ENCODE measurements around the gene KIN.

GRCh38 chr10:7702288-7702812, 85.4 kb downstream of the KIN start:
- no peak for TF ChIP-seq CTCF (IDR thresholded peaks at IDR 0.05)
- no peak for TF ChIP-seq PBX3 (IDR thresholded peaks at IDR 0.05)
- TF ChIP-seq NRF1 (IDR thresholded peaks at IDR 0.05; ENCODE audit: low read depth, low read length) = no peak
- no peak for TF ChIP-seq EP300 (IDR thresholded peaks at IDR 0.05; ENCODE audit: borderline replicate concordance in 1 of 2, low read depth in 1 of 2, low read length in 1 of 2)
- TF ChIP-seq RAD21 (IDR thresholded peaks at IDR 0.05; ENCODE audit: low read length) = no peak
- no peak for TF ChIP-seq ZBTB33 (IDR thresholded peaks at IDR 0.05; ENCODE audit: borderline replicate concordance, low read depth)
- no peak for TF ChIP-seq USF2 (IDR thresholded peaks at IDR 0.05; ENCODE audit: borderline replicate concordance, low read depth, low read length)
- no peak for TF ChIP-seq POLR2AphosphoS5 (IDR thresholded peaks at IDR 0.05; ENCODE audit: low read depth, low read length)
- no peak for TF ChIP-seq YY1 (IDR thresholded peaks at IDR 0.05; ENCODE audit: low read depth)
- TF ChIP-seq USF1 (IDR thresholded peaks at IDR 0.05; ENCODE audit: borderline replicate concordance, low read depth) = no peak
- no peak for TF ChIP-seq FOSL2 (IDR thresholded peaks at IDR 0.05; ENCODE audit: borderline replicate concordance, low read depth)
- TF ChIP-seq MAX (IDR thresholded peaks at IDR 0.05; ENCODE audit: low read depth) = no peak
- TF ChIP-seq SMC3 (IDR thresholded peaks at IDR 0.05; ENCODE audit: low read depth, low read length) = no peak

Data from SK-N-SH (cell line).